ENCODE measurements around the gene OR10AD1. TPM values are rescaled to one million over a fixed set of nuclear protein-coding genes. Genes with fewer than 3 reads are reported as not detected.
A peak's percentile ranks its signal among the peaks of the same experiment; 100 is the strongest.
"Not testable (repeated sequence)": the region's sequence is repeated elsewhere in the genome, so short reads cannot be mapped to it uniquely, and the experiment has no call there.

The OR10AD1 gene
- total and polyA plus RNA-seq, 2 donors = not detected

DNA sequence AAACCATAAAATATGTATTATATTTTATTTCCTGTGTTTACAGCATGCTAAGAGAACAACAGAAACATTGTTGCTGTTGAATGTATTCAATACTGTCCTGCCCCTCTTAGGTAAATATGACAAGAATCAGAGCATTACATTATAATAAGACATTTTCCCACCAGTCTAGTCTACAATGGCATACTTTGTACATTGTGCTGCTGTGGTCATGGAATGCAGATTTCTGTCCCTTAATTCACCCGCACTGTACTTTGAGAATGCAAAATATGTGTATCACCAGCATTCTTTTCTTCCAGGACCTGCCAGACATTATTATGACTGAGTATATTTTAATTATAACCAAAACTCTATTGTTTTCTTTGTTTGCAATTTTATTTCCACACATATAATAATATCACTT lies 16.5 kb upstream of the OR10AD1 start:
- Histone ChIP-seq H3K27ac (ENCODE audit: low read depth in 1 of 2, low read length in 1 of 2) (no peak overlapping the region), H3K36me3 (ENCODE audit: control insufficient read depth in 2 of 2, insufficient read depth in 2 of 2, low read length in 1 of 2) (no peaks in the 10 kb centered on the region), H3K4me1 (ENCODE audit: control insufficient read depth in 2 of 2, insufficient read depth in 2 of 2, low read length in 2 of 2) (no peaks in the 10 kb centered on the region), H3K27me3 (ENCODE audit: control insufficient read depth in 2 of 2, insufficient read depth in 1 of 2, low read length in 1 of 2) (no peaks in the 10 kb centered on the region), H3K4me3 (ENCODE audit: low read length in 2 of 2) (no peak overlapping the region), H3K9me3 (ENCODE audit: control insufficient read depth in 2 of 2, insufficient read depth in 1 of 2, low read length in 1 of 2) (no peaks in the 10 kb centered on the region)
- DNase-seq (ENCODE audit: low read depth in 6 of 9, low spot score in 9 of 9) = no peak
- 98% methylated on average over 1 of the region's 1 CpG for WGBS

GRCh38 chr12:48216785-48217184 lies 13.7 kb upstream of the OR10AD1 start:
- no peak overlapping the region for H3K4me3 ChIP-seq (ENCODE audit: low read length in 2 of 2)
- H3K4me1 ChIP-seq (ENCODE audit: control insufficient read depth in 2 of 2, insufficient read depth in 2 of 2, low read length in 2 of 2) = peaks cover 0 to 5% of the 10 kb centered on the region in 2 donors
- no peaks in the 10 kb centered on the region for H3K9me3 ChIP-seq (ENCODE audit: control insufficient read depth in 2 of 2, insufficient read depth in 1 of 2, low read length in 1 of 2)
- peaks cover 0 to 10% of the 10 kb centered on the region in 2 donors for H3K27me3 ChIP-seq (ENCODE audit: control insufficient read depth in 2 of 2, insufficient read depth in 1 of 2, low read length in 1 of 2)
- H3K27ac ChIP-seq (ENCODE audit: low read depth in 1 of 2, low read length in 1 of 2) = no peak overlapping the region
- no peak for DNase-seq (ENCODE audit: low read depth in 6 of 9, low spot score in 9 of 9)
- H3K36me3 ChIP-seq (ENCODE audit: control insufficient read depth in 2 of 2, insufficient read depth in 2 of 2, low read length in 1 of 2) = no peaks in the 10 kb centered on the region

GRCh38 chr12:48209495-48209894 lies 6.4 kb upstream of the OR10AD1 start:
- not testable (repeated sequence) for DNase-seq (ENCODE audit: low read depth in 6 of 9, low spot score in 9 of 9); H3K9me3 ChIP-seq (ENCODE audit: control insufficient read depth in 2 of 2, insufficient read depth in 1 of 2, low read length in 1 of 2); H3K27ac ChIP-seq (ENCODE audit: low read depth in 1 of 2, low read length in 1 of 2); H3K36me3 ChIP-seq (ENCODE audit: control insufficient read depth in 2 of 2, insufficient read depth in 2 of 2, low read length in 1 of 2); H3K27me3 ChIP-seq (ENCODE audit: control insufficient read depth in 2 of 2, insufficient read depth in 1 of 2, low read length in 1 of 2); H3K4me1 ChIP-seq (ENCODE audit: control insufficient read depth in 2 of 2, insufficient read depth in 2 of 2, low read length in 2 of 2); H3K4me3 ChIP-seq (ENCODE audit: low read length in 2 of 2)
- WGBS = 100% methylated on average over 1 of the region's 2 CpGs

GRCh38 chr12:48202766-48203165 lies 326 bp downstream of the OR10AD1 start:
- H3K27me3 ChIP-seq (ENCODE audit: control insufficient read depth in 2 of 2, insufficient read depth in 1 of 2, low read length in 1 of 2) = no peaks in the 10 kb centered on the region
- WGBS = 95% methylated on average over 8 of the region's 8 CpGs
- peaks cover 0 to 9% of the 10 kb centered on the region in 2 donors for H3K9me3 ChIP-seq (ENCODE audit: control insufficient read depth in 2 of 2, insufficient read depth in 1 of 2, low read length in 1 of 2)
- no peak overlapping the region for H3K4me3 ChIP-seq (ENCODE audit: low read length in 2 of 2)
- peaks cover 12 to 14% of the 10 kb centered on the region in 2 donors for H3K4me1 ChIP-seq (ENCODE audit: control insufficient read depth in 2 of 2, insufficient read depth in 2 of 2, low read length in 2 of 2)
- H3K36me3 ChIP-seq (ENCODE audit: control insufficient read depth in 2 of 2, insufficient read depth in 2 of 2, low read length in 1 of 2) = no peaks in the 10 kb centered on the region
- H3K27ac ChIP-seq (ENCODE audit: low read depth in 1 of 2, low read length in 1 of 2) = no peak overlapping the region
- no peak for DNase-seq (ENCODE audit: low read depth in 6 of 9, low spot score in 9 of 9)

GRCh38 chr12:48201516-48201915 lies 1.6 kb downstream of the OR10AD1 start:
- peaks cover 0 to 8% of the 10 kb centered on the region in 2 donors for H3K9me3 ChIP-seq (ENCODE audit: control insufficient read depth in 2 of 2, insufficient read depth in 1 of 2, low read length in 1 of 2)
- no peaks in the 10 kb centered on the region for H3K36me3 ChIP-seq (ENCODE audit: control insufficient read depth in 2 of 2, insufficient read depth in 2 of 2, low read length in 1 of 2)
- WGBS = 98% methylated on average over 3 of the region's 3 CpGs
- H3K4me1 ChIP-seq (ENCODE audit: control insufficient read depth in 2 of 2, insufficient read depth in 2 of 2, low read length in 2 of 2) = peaks cover 17 to 18% of the 10 kb centered on the region in 2 donors
- DNase-seq (ENCODE audit: low read depth in 6 of 9, low spot score in 9 of 9) = no peak
- no peaks in the 10 kb centered on the region for H3K27me3 ChIP-seq (ENCODE audit: control insufficient read depth in 2 of 2, insufficient read depth in 1 of 2, low read length in 1 of 2)
- H3K4me3 ChIP-seq (ENCODE audit: low read length in 2 of 2) = no peak overlapping the region
- no peak overlapping the region for H3K27ac ChIP-seq (ENCODE audit: low read depth in 1 of 2, low read length in 1 of 2)

GRCh38 chr12:48201091-48201490 lies 2.0 kb downstream of the OR10AD1 start:
- Histone ChIP-seq H3K27me3 (ENCODE audit: control insufficient read depth in 2 of 2, insufficient read depth in 1 of 2, low read length in 1 of 2) (peaks cover 0 to under 1% of the 10 kb centered on the region in 2 donors), H3K36me3 (ENCODE audit: control insufficient read depth in 2 of 2, insufficient read depth in 2 of 2, low read length in 1 of 2) (no peaks in the 10 kb centered on the region), H3K9me3 (ENCODE audit: control insufficient read depth in 2 of 2, insufficient read depth in 1 of 2, low read length in 1 of 2) (peaks cover 0 to 8% of the 10 kb centered on the region in 2 donors), H3K4me1 (ENCODE audit: control insufficient read depth in 2 of 2, insufficient read depth in 2 of 2, low read length in 2 of 2) (peaks cover 17 to 18% of the 10 kb centered on the region in 2 donors), H3K4me3 (ENCODE audit: low read length in 2 of 2) (no peak overlapping the region), H3K27ac (ENCODE audit: low read depth in 1 of 2, low read length in 1 of 2) (no peak overlapping the region)
- no peak for DNase-seq (ENCODE audit: low read depth in 6 of 9, low spot score in 9 of 9)
- 96% methylated on average over 3 of the region's 3 CpGs for WGBS

- H3K9me3 ChIP-seq (ENCODE audit: control insufficient read depth in 2 of 2, insufficient read depth in 1 of 2, low read length in 1 of 2) = peaks cover 0 to 4% of the 10 kb centered on the region in 2 donors
- peaks cover 17 to 18% of the 10 kb centered on the region in 2 donors for H3K4me1 ChIP-seq (ENCODE audit: control insufficient read depth in 2 of 2, insufficient read depth in 2 of 2, low read length in 2 of 2)
- H3K27me3 ChIP-seq (ENCODE audit: control insufficient read depth in 2 of 2, insufficient read depth in 1 of 2, low read length in 1 of 2) = peaks cover 2 to 4% of the 10 kb centered on the region in 2 donors
- no peaks in the 10 kb centered on the region for H3K36me3 ChIP-seq (ENCODE audit: control insufficient read depth in 2 of 2, insufficient read depth in 2 of 2, low read length in 1 of 2)
- peak overlapping the region in 1 of 2 donors; percentile 75 for H3K4me3 ChIP-seq (ENCODE audit: low read length in 2 of 2)
- WGBS = 24% methylated on average over 3 of the region's 3 CpGs
- peak overlapping the region; percentile 75 to 93 for H3K27ac ChIP-seq (ENCODE audit: low read depth in 1 of 2, low read length in 1 of 2)
- DNase-seq (ENCODE audit: low read depth in 6 of 9, low spot score in 9 of 9) = peak in 4 of 9 donors; percentile 18 to 68 (median 38)
These were observed 3.3 kb downstream of the OR10AD1 start for GRCh38 chr12:48199774-48200221.

GRCh38 chr12:48198985-48199384 lies 4.1 kb downstream of the OR10AD1 start:
- Histone ChIP-seq H3K4me3 (ENCODE audit: low read length in 2 of 2) (peak overlapping the region; percentile 75 to 98), H3K9me3 (ENCODE audit: control insufficient read depth in 2 of 2, insufficient read depth in 1 of 2, low read length in 1 of 2) (peaks cover 0 to 4% of the 10 kb centered on the region in 2 donors), H3K27ac (ENCODE audit: low read depth in 1 of 2, low read length in 1 of 2) (peak overlapping the region in 1 of 2 donors; percentile 93), H3K4me1 (ENCODE audit: control insufficient read depth in 2 of 2, insufficient read depth in 2 of 2, low read length in 2 of 2) (peaks cover 17 to 18% of the 10 kb centered on the region in 2 donors), H3K27me3 (ENCODE audit: control insufficient read depth in 2 of 2, insufficient read depth in 1 of 2, low read length in 1 of 2) (peaks cover 8 to 9% of the 10 kb centered on the region in 2 donors), H3K36me3 (ENCODE audit: control insufficient read depth in 2 of 2, insufficient read depth in 2 of 2, low read length in 1 of 2) (no peaks in the 10 kb centered on the region)
- 70% methylated on average over 10 of the region's 10 CpGs for WGBS
- no peak for DNase-seq (ENCODE audit: low read depth in 6 of 9, low spot score in 9 of 9)

DNA sequence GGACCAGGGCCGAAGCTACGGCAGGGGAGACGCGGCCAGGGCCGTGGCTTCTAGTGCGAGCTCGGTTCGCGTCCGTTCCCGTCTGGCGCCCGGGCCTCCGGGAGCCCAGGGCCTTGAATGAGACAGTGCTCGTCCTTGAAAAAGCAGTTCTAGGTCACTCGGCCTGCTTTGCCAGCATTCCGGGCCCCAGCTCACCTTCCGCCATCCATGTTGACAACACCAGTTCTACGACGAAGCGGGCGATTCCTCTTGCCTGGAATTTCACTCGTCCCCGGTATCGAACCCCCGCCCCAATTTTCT lies 4.5 kb downstream of the OR10AD1 start:
- peaks cover 9 to 12% of the 10 kb centered on the region in 2 donors for H3K27me3 ChIP-seq (ENCODE audit: control insufficient read depth in 2 of 2, insufficient read depth in 1 of 2, low read length in 1 of 2)
- peaks cover 17 to 18% of the 10 kb centered on the region in 2 donors for H3K4me1 ChIP-seq (ENCODE audit: control insufficient read depth in 2 of 2, insufficient read depth in 2 of 2, low read length in 2 of 2)
- no peak for DNase-seq (ENCODE audit: low read depth in 6 of 9, low spot score in 9 of 9)
- H3K36me3 ChIP-seq (ENCODE audit: control insufficient read depth in 2 of 2, insufficient read depth in 2 of 2, low read length in 1 of 2) = no peaks in the 10 kb centered on the region
- H3K27ac ChIP-seq (ENCODE audit: low read depth in 1 of 2, low read length in 1 of 2) = peak overlapping the region; percentile 93 to 97
- peaks cover 0 to 4% of the 10 kb centered on the region in 2 donors for H3K9me3 ChIP-seq (ENCODE audit: control insufficient read depth in 2 of 2, insufficient read depth in 1 of 2, low read length in 1 of 2)
- WGBS = 11% methylated on average over 26 of the region's 26 CpGs
- peak overlapping the region; percentile 75 to 98 for H3K4me3 ChIP-seq (ENCODE audit: low read length in 2 of 2)
